ENCODE measurements around the gene SIN3A.

SIN3A gene

GRCh38 chr15:75356517-75356916, 95.0 kb downstream of the SIN3A start:
- no peak for TF ChIP-seq ZBTB7A (IDR thresholded peaks at IDR 0.05; ENCODE audit: low read depth)

DNA sequence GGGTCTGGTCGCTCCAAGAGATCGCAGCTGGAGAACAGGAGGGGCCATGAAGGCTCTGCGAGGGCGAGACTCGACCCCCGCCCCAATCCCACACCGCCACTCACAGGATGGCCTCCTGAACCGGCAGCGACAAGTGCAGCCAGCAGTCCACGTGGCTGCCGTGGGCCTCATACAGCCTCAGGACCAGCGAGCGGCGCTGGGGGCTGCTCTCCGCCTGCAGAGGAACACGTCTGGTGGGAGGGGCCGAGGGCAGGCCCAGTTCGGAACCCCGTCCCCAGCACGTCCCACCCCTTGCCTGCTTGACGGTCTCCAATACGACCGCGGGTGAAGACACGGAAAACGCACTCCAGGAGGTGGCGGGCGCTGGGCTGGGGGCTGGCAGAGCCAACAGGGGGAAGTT, 95.5 kb downstream of the SIN3A start:
- no peak for TF ChIP-seq CREB1 (IDR thresholded peaks at IDR 0.05; ENCODE audit: low read depth)
- TF ChIP-seq, protein P1, sequence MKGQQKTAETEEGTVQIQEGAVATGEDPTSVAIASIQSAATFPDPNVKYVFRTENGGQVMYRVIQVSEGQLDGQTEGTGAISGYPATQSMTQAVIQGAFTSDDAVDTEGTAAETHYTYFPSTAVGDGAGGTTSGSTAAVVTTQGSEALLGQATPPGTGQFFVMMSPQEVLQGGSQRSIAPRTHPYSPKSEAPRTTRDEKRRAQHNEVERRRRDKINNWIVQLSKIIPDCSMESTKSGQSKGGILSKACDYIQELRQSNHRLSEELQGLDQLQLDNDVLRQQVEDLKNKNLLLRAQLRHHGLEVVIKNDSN (IDR thresholded peaks at IDR 0.05), result no peak
- TF ChIP-seq CEBPB (IDR thresholded peaks at IDR 0.05), result no peak
- TF ChIP-seq NFIC (IDR thresholded peaks at IDR 0.05), result no peak
- no peak for TF ChIP-seq TCF12 (IDR thresholded peaks at IDR 0.05; ENCODE audit: low read depth)
- no peak for TF ChIP-seq TAF1 (IDR thresholded peaks at IDR 0.05; ENCODE audit: low read depth)
- TF ChIP-seq FOXM1 (IDR thresholded peaks at IDR 0.05; ENCODE audit: borderline replicate concordance, low read depth), result no peak
- no peak for TF ChIP-seq YY1 (IDR thresholded peaks at IDR 0.05; ENCODE audit: low read depth)
- TF ChIP-seq, protein P2, sequence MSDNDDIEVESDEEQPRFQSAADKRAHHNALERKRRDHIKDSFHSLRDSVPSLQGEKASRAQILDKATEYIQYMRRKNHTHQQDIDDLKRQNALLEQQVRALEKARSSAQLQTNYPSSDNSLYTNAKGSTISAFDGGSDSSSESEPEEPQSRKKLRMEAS (IDR thresholded peaks at IDR 0.05), result no peak

DNA sequence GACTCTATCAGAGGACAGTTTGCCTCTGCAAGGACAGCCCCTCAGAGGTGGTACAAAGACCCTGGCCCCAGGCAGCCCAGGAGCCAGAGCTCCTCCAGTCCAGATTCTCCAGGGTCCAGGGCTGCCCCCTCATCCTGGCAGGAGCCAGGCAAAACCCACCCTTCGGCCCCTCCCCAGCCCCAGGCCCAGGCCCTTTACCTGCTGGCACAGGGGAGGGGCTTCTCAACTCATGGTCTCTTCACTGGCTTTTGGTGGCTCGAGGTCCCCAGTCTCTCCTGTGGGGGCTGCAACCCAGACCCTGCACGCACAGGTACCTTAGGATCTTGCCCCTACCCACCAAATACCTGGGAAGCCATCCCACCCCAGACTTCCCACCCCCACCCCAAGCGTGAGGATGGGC, 96.1 kb downstream of the SIN3A start:
- TF ChIP-seq CEBPB (IDR thresholded peaks at IDR 0.05), result no peak
- TF ChIP-seq ZBTB7A (IDR thresholded peaks at IDR 0.05; ENCODE audit: low read depth), result no peak

DNA sequence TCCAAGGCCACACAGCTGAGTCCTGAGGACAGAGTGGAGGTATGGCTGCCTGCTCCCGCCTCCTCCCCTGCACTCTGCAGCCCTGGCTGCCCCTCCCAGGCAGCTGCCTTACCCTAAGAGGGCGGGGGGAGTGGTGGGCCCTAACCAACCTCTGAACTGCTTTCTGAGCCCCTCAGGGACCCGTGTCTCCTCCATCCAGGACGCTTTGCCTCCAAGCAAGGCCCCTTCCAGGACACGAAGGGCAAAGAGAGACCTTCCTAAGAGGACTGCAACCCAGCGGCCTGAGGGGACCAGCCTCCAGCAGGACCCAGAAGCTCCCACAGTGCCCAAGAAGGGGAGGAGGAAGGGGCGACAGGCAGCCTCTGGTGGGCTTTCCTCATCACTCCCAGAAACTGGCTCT, 97.0 kb downstream of the SIN3A start:
- TF ChIP-seq NFIC (IDR thresholded peaks at IDR 0.05) (no peak), CREB1 (IDR thresholded peaks at IDR 0.05; ENCODE audit: low read depth) (no peak), ZBTB7A (IDR thresholded peaks at IDR 0.05; ENCODE audit: low read depth) (no peak), EP300 (IDR thresholded peaks at IDR 0.05; ENCODE audit: borderline replicate concordance) (no peak), REST (IDR thresholded peaks at IDR 0.05; ENCODE audit: low read depth) (no peak)

DNA sequence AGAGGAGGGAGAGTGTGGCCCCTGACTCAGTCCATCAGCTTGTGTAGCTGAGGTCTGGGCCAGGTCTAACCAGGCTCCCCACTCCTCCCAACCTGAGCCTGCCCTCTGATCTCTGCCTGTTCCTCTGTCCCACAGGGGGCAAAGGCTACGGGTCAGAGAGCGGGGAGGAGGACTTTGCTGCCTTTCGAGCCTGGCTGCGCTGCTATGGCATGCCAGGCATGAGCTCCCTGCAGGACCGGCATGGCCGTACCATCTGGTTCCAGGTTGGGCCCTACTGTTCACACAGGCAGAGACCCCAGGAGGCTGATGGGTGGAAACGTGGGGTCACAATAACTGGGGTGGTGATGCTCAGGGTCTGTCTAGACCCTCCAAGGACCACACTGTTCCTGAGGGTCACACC, 97.9 kb downstream of the SIN3A start:
- TF ChIP-seq TAF1 (IDR thresholded peaks at IDR 0.05; ENCODE audit: low read depth), result no peak
- no peak for TF ChIP-seq CEBPB (IDR thresholded peaks at IDR 0.05)
- no peak for TF ChIP-seq EP300 (IDR thresholded peaks at IDR 0.05; ENCODE audit: borderline replicate concordance)
- no peak for TF ChIP-seq RAD21 (IDR thresholded peaks at IDR 0.05; ENCODE audit: low read depth)
- TF ChIP-seq, protein P1 (IDR thresholded peaks at IDR 0.05), result no peak
- no peak for TF ChIP-seq YY1 (IDR thresholded peaks at IDR 0.05; ENCODE audit: low read depth)
- TF ChIP-seq EGR1 (IDR thresholded peaks at IDR 0.05), result no peak
- TF ChIP-seq REST (IDR thresholded peaks at IDR 0.05; ENCODE audit: low read depth), result no peak
- TF ChIP-seq TEAD4 (IDR thresholded peaks at IDR 0.05), result no peak
- TF ChIP-seq, protein P2 (IDR thresholded peaks at IDR 0.05), result no peak

GRCh38 chr15:75352186-75353080, 99.1 kb downstream of the SIN3A start:
- TF ChIP-seq CREB1 (IDR thresholded peaks at IDR 0.05; ENCODE audit: low read depth), result no peak
- no peak for TF ChIP-seq NFIC (IDR thresholded peaks at IDR 0.05)
- no peak for TF ChIP-seq FOXM1 (IDR thresholded peaks at IDR 0.05; ENCODE audit: borderline replicate concordance, low read depth)
- TF ChIP-seq CEBPB (IDR thresholded peaks at IDR 0.05), result no peak
- TF ChIP-seq EGR1 (IDR thresholded peaks at IDR 0.05), result no peak
- TF ChIP-seq REST (IDR thresholded peaks at IDR 0.05; ENCODE audit: low read depth), result no peak
- TF ChIP-seq, protein P2 (IDR thresholded peaks at IDR 0.05), result no peak

All from Ishikawa (cell line).